Activated CD8-positive, alpha-beta memory T cell treated with anti-CD3 and anti-CD28 coated beads for 24 hours (primary cell): Measurements from ENCODE around the gene ESF1.
"Not testable (repeated sequence)": the region's sequence is repeated elsewhere in the genome, so short reads cannot be mapped to it uniquely, and the experiment has no call there.

ENCODE experiments used
- DNase-seq: peaks from one replicate; pipeline ENCODE4 v3.0.0-alpha.2; 2020

ESF1 gene

DNA sequence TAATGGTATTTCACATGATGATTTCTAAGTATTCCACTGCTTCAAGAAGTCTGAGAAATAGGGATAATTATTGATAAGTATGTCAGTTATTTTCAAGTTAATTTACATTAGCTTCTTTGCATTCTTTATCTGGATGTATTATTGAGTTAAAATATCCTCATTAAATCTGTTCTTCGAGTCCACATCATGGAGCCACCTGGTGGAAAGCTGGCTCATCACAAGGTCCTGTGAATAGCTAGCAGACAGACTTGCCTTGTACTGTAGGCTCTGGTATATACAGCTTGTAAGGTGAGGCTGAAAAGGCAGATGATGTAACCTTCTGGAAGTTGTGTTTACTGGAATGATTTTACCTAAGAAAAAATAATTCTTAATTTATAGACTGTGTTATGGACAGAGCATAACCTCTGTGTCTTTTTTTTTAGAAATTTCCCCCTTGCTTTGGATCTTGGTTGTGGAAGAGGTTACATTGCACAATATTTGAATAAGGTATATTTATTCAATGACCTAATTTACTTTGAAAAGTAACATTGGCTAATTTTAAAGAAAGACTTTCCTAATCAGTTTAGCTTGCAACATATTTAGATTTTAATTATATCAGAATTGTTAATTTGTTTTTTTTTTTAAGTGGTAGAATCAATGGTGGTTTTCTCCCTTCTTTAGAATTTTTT is 3.6 kb upstream of the ESF1 start:
- no peak for DNase-seq

- DNase-seq: no peak
Observed at GRCh38 chr20:13786143-13786828, 1.6 kb upstream of the ESF1 start.

DNA sequence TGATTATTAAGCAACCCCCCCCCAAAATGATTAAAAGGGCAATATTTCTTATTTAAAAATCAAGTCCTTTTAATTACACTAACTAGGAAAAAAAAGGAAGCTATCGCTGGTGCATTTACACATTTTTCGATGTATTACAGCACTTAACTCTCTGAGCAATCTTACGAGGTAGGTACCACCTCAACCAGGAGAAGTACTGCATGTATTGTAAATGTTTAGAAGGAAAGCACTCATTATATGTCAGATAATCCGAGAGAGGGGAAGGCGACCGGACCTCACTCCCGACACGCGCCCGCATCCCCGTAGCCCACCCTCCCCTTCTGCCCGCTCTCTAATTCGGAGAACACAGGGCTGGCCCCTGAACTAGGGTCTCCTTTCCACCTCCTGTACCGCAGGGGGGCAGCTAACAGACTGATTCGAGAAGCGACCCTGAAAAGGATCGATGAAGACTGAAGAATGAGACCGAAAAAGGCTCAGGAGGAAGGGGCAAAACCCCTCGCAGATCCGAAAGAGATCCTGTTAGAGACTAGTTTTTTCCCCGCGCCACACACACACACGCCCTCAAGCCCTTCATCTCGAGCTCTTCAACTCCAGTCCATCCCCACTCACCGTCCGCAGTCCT is 337 bp downstream of the ESF1 start:
- DNase-seq: no peak

DNA sequence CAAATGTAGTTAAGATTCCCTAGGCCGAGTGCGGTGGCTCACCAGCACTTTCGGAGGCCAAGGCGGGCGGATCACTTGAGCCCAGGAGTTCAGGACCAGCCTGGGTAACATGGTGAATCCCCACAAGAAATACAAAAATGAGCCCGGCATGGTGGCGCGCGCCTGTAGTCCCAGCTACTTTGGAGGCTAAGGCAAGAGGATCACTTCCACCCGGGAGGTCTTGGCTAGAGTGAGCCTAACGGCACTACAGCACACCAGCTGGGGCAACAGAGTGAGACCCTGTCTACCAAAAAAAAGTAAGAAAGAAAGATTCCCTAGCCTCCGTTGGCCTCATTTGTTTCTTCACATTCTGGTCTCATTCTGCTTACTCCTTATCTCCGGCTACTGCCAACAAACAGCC is 1.2 kb downstream of the ESF1 start:
- no peak for DNase-seq

- DNase-seq: no peak
Observed at GRCh38 chr20:13778827-13779226, 5.9 kb downstream of the ESF1 start.

GRCh38 chr20:13777171-13777601 is 7.5 kb downstream of the ESF1 start:
- no peak for DNase-seq

DNA sequence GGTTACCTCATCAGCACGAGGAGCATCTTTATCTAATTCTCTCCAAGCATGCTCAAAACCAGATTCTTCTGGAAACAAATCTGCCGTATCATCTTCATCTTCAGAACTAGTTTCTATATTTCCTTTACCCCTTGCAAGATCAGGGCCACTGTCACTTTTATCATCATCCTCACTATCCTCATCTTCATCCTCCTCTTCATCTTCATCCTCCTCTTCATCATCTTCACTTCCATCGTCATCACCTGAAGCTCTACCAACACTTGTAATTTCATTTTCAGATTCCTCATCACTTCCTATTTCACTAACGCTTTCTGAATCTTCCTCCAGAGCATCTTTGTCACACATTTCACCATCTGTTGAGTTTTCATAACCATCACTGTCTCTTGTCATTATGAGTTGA is 8.9 kb downstream of the ESF1 start:
- no peak for DNase-seq

- no peak for DNase-seq
Observed at GRCh38 chr20:13772529-13772928, 12.2 kb downstream of the ESF1 start.

GRCh38 chr20:13771853-13772453 is 12.8 kb downstream of the ESF1 start:
- DNase-seq: no peak

GRCh38 chr20:13770141-13770540 is 14.6 kb downstream of the ESF1 start:
- DNase-seq: no peak

GRCh38 chr20:13765868-13766416 is 18.8 kb downstream of the ESF1 start:
- no peak for DNase-seq

GRCh38 chr20:13765299-13765698 is 19.4 kb downstream of the ESF1 start:
- DNase-seq: no peak

DNA sequence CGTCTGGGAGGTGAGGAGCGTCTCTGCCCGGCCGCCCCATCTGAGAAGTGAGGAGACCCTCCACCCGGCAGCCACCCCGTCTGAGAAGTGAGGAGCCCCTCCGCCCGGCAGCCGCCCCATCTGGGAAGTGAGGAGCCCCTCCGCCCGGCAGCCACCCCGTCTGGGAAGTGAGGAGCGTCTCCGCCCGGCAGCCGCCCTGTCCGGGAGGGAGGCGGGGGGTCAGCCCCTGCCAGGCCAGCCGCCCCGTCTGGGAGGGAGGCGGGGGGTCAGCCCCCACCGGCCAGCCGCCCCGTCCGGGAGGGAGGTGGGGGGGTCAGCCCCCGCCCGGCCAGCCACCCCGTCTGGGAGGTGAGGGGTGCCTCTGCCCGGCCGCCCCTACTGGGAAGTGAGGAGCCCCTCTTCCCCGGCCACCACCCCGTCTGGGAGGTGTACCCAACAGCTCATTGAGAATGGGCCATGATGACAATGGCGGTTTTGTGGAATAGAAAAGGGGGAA is 24.2 kb downstream of the ESF1 start:
- not testable (repeated sequence) for DNase-seq

GRCh38 chr20:13758884-13759283 is 25.8 kb downstream of the ESF1 start:
- no peak for DNase-seq

DNA sequence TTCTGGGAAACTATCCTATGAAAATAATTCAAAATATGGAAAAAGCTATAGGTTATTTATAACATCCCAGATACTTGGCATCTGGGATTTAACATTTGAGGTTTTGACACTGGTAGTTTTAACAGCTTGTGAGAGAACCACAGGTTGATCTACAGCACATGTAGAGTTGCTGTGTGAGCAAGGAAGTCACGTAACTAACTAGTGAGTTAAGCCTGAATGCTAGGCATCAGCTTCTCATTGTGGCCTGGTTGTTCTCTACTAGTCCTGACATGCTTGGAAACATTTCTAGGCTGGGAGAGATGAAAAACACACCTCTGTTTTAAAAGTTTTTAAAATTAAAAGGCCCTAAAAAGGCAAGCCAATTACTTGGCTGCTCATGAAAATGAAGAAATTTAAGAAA is 28.2 kb downstream of the ESF1 start:
- no peak for DNase-seq

DNA sequence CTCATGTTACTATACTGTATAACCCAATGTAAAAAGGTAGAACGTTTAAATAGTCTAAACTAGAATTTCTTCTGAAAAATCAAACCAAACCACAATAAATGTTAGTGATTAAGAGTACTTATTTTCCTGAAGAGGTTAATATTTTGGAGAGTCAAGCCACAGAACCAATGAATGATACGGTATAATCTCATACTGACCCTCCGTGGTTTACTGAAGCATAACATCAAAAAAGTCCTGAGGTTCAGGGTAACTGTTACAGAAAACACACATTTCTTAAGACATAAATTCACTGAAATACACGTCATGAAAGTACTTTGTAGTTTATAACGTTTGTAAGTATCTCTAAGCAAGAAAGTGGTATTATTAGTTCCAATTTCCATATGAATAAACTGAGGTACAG is 28.9 kb downstream of the ESF1 start:
- DNase-seq: no peak

DNA sequence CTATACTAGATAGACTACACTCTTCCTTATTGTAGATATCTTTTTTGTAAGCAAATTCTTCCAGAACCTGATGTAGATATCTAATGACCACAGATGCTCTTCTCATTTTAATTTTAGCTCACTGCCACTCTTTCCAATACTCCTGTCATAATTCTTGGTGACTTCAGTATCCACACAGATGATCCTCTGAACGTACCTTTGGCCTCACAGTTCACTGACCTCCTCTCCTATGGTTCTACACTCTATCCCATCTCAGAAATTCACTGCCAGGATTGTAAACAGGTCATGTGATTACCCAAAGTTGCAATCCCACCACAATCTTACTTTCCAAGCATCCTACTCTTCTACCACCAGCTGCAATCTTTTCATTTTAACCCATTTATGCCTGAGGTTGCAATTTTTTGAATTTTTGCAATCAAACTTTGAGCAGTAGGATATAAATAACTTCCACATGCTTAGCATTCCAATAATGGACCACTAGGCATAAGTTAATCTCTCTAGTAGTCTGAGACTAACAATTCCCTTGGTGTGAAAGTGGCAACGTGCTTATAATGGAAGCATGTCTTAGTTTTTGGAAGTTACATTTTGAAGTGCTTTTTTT is 31.2 kb downstream of the ESF1 start:
- no peak for DNase-seq

DNA sequence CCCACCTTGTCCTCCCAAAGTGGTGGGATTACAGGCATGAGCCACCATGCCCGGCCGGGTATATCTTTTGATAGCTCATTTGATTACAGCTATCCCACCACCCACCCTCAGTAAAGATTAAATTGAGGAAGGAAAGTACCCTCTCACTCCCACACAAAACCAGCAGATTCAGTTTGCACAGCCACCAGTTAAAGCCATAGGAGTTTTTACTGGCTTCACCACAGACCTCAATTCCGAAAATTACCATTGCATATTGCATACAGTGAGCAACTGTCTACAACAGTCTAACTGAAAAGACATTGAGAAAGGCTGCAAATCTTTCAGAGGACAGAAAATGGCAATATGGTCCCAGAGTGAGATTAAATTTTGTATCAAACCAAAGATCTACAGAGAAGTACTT is 34.9 kb downstream of the ESF1 start:
- DNase-seq: no peak

DNA sequence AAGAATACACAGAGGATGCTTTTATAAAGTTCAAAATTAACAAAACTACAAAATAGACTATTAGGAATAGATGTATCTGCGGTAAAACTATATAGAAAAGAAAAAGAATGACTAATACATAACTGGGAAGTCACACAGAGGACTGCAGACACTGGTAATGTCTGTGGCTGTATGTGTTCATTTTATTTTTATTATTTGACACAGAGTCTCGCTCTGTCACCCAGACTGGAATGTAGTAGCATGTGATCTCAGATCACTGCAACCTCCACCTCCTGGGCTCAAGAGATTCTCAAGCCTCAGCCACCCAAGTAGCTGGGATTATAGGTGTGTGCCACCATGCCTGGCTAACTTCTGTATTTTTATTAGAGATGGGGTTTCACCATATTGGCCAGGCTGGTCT is 38.9 kb downstream of the ESF1 start:
- DNase-seq: no peak

GRCh38 chr20:13744352-13744751 is 40.4 kb downstream of the ESF1 start:
- no peak for DNase-seq

- no peak for DNase-seq
Observed at GRCh38 chr20:13741879-13742278, 42.8 kb downstream of the ESF1 start.

- no peak for DNase-seq
Observed at GRCh38 chr20:13739731-13740649, 44.7 kb downstream of the ESF1 start.
